Activated CD4-positive, alpha-beta T cell treated with anti-CD3 and anti-CD28 coated beads for 1 hour (primary cell): ENCODE data around the gene AQP6.

Source experiments
- DNase-seq: peaks from one replicate; pipeline ENCODE4 v3.0.0-alpha.2; 2020

AQP6 gene

GRCh38 chr12:49943625-49943960 is 29.2 kb upstream of the AQP6 start:
- no peak for DNase-seq

- DNase-seq, result no peak
Measured at GRCh38 chr12:49944046-49944445, 28.7 kb upstream of the AQP6 start.

GRCh38 chr12:49944718-49945117 is 28.0 kb upstream of the AQP6 start:
- DNase-seq, result no peak

GRCh38 chr12:49945394-49946080 is 27.2 kb upstream of the AQP6 start:
- peak; percentile 71 for DNase-seq

GRCh38 chr12:49946086-49946485 is 26.7 kb upstream of the AQP6 start:
- no peak for DNase-seq

GRCh38 chr12:49946497-49946896 is 26.2 kb upstream of the AQP6 start:
- no peak for DNase-seq

- no peak for DNase-seq
Measured at GRCh38 chr12:49947593-49948226, 25.0 kb upstream of the AQP6 start.

GRCh38 chr12:49948866-49949845 is 23.6 kb upstream of the AQP6 start:
- no peak for DNase-seq

GRCh38 chr12:49949866-49950265 is 22.9 kb upstream of the AQP6 start:
- DNase-seq, result no peak

- DNase-seq, result no peak
Measured at GRCh38 chr12:49950273-49951251, 22.2 kb upstream of the AQP6 start, which contains the start of gene AQP2. TSS of gene AQP2 (plus strand) at chr12:49950737. CDS start at chr12:49950831, 94 bp downstream.

GRCh38 chr12:49951411-49952240 is 21.1 kb upstream of the AQP6 start:
- DNase-seq, result no peak

- DNase-seq, result no peak
Measured at GRCh38 chr12:49952391-49953055, 20.2 kb upstream of the AQP6 start.

- no peak for DNase-seq
Measured at GRCh38 chr12:49953151-49953550, 19.6 kb upstream of the AQP6 start.

- no peak for DNase-seq
Measured at GRCh38 chr12:49953961-49954846, 18.5 kb upstream of the AQP6 start.

GRCh38 chr12:49954863-49955830 is 17.6 kb upstream of the AQP6 start:
- no peak for DNase-seq

- no peak for DNase-seq
Measured at GRCh38 chr12:49955899-49956662, 16.7 kb upstream of the AQP6 start.
